Neural cell (in vitro differentiated cells): ENCODE measurements around the gene CBLIF.

Experiments used
- EZH2 ChIP-seq: fragments of 200-600, 300-800 bp; shearing (Covaris generic), sonication (generic); IDR thresholded peaks from 2 replicates; pipeline ENCODE4 v1.6.1; 2014; ENCODE audit warnings: antibody characterized with exemption, low read length, borderline replicate concordance, mild to moderate bottlenecking; ENCODE audit not compliant: insufficient read depth, poor library complexity, severe bottlenecking
- POLR2AphosphoS5 ChIP-seq: IDR thresholded peaks from 2 replicates; pipeline ENCODE4 v1.6.1; 2012
- RAD21 ChIP-seq: fragments of 450-650 bp; conservative IDR thresholded peaks from 2 replicates; pipeline ENCODE4 v1.6.1; 2014; ENCODE audit warnings: antibody characterized with exemption, mild to moderate bottlenecking, moderate library complexity
- SMC3 ChIP-seq: fragments of 450-650 bp; conservative IDR thresholded peaks from 2 replicates; pipeline ENCODE4 v1.6.1; 2014; ENCODE audit warnings: antibody characterized with exemption, mild to moderate bottlenecking, moderate library complexity; ENCODE audit not compliant: poor library complexity
- TF ChIP-seq, protein P1 (sequence below): fragments of 450-650 bp; IDR thresholded peaks from 2 replicates; pipeline ENCODE4 v1.5.1; 2014; ENCODE audit warnings: antibody characterized with exemption, mild to moderate bottlenecking, moderate library complexity; ENCODE audit not compliant: poor library complexity, severe bottlenecking

DNA sequence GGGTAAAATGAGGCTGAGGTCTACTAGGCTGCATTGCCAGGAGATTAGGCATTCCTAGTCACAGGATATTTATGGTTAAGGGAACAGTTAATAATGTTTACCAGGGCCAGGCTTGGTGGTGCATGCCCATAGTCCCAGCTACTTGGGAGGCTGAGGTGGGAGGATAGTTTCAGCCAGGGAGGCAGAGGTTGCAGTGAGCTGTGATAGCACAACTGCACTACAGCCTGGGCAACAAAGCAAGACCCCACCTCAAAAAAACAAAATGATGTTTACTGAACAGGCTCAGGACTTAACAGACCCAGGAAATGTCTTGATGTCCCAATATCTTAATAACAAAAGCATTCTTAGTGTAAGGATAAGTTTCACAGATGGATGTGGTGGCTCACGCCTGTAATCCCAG is 31.9 kb downstream of the CBLIF start:
- TF ChIP-seq SMC3: no peak
- TF ChIP-seq EZH2: no peak
- TF ChIP-seq, protein P1, sequence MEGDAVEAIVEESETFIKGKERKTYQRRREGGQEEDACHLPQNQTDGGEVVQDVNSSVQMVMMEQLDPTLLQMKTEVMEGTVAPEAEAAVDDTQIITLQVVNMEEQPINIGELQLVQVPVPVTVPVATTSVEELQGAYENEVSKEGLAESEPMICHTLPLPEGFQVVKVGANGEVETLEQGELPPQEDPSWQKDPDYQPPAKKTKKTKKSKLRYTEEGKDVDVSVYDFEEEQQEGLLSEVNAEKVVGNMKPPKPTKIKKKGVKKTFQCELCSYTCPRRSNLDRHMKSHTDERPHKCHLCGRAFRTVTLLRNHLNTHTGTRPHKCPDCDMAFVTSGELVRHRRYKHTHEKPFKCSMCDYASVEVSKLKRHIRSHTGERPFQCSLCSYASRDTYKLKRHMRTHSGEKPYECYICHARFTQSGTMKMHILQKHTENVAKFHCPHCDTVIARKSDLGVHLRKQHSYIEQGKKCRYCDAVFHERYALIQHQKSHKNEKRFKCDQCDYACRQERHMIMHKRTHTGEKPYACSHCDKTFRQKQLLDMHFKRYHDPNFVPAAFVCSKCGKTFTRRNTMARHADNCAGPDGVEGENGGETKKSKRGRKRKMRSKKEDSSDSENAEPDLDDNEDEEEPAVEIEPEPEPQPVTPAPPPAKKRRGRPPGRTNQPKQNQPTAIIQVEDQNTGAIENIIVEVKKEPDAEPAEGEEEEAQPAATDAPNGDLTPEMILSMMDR: no peak
- TF ChIP-seq POLR2AphosphoS5: no peak
- no peak for TF ChIP-seq RAD21
